GM19238 (cell line): ENCODE data around the gene OVCH2.
"Not testable (repeated sequence)": the region's sequence is repeated elsewhere in the genome, so short reads cannot be mapped to it uniquely, and the experiment has no call there.

Experiments
- DNase-seq: peaks from one replicate; pipeline ENCODE4 v3.0.0; 2011; ENCODE audit warnings: low spot score; ENCODE audit not compliant: insufficient read length

OVCH2 gene, protein sequence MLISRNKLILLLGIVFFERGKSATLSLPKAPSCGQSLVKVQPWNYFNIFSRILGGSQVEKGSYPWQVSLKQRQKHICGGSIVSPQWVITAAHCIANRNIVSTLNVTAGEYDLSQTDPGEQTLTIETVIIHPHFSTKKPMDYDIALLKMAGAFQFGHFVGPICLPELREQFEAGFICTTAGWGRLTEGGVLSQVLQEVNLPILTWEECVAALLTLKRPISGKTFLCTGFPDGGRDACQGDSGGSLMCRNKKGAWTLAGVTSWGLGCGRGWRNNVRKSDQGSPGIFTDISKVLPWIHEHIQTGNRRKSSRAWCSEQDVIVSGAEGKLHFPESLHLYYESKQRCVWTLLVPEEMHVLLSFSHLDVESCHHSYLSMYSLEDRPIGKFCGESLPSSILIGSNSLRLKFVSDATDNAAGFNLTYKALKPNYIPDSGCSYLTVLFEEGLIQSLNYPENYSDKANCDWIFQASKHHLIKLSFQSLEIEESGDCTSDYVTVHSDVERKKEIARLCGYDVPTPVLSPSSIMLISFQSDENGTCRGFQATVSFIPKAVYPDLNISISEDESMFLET

GRCh38 chr11:7706377-7706776 lies at the start of gene OVCH2:
OVCH2 (minus strand) TSS chr11:7706477; CDS start chr11:7706394, 83 bp downstream.
- no peak for DNase-seq

DNA sequence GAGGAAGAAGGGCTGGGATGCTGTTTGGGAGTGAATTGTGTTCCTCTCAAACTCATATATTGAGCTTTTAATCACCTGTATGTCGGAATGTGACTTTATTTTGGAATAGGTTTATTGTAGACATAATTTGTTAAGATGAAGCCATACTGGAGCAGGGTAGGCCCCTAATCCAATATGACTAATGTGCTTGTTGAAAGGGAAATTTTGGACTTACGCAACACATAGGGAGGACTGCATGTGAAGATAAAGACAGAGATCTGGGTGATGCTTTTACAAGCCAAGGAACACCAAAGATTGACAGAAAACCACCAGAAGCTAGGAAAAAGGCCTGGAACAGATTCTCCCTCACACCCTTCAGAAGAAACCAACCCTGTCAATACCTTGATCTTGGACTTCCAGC lies 43.2 kb upstream of the OVCH2 start:
- DNase-seq = no peak

- DNase-seq = not testable (repeated sequence)
Observed at GRCh38 chr11:7734767-7735166, 28.5 kb upstream of the OVCH2 start.

GRCh38 chr11:7714786-7715185 lies 8.5 kb upstream of the OVCH2 start:
- DNase-seq = no peak

DNA sequence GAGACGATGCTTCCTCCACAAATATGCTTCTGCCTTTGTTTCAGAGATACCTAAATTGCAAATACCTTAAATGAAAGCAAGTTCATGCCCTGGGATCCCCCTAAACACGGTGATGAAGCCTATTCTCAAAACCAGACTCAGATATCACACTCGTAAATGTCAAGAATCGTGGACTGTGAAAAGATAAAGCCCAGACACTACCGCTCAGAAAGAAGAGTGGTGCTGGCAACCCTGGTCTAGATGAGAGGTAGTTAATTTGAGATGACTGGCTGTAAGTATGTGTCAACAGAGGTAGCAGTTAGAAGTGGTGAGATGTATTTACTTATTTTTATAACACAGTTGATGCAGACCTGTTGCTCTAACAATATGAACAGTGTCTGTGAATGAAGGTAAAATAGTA lies 2.5 kb downstream of the OVCH2 start:
- no peak for DNase-seq

DNA sequence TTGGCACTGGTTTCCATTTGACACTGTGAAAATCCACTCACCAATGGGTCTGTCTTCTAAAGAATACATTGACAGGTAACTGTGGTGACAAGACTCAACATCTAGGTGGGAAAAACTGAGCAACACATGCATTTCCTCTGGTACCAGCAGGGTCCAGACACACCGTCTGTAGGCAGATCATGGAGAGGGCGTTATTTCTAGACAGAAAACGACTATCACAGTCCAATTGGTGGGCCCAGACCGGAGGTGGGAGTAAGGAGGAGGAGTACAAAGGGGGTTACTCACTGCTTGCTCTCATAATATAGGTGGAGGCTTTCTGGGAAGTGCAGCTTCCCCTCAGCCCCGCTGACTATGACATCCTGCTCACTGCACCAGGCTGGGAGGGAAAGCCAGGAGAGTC lies 9.9 kb downstream of the OVCH2 start:
- DNase-seq = no peak

- DNase-seq = no peak
Observed at GRCh38 chr11:7694235-7694634, 12.0 kb downstream of the OVCH2 start.

DNA sequence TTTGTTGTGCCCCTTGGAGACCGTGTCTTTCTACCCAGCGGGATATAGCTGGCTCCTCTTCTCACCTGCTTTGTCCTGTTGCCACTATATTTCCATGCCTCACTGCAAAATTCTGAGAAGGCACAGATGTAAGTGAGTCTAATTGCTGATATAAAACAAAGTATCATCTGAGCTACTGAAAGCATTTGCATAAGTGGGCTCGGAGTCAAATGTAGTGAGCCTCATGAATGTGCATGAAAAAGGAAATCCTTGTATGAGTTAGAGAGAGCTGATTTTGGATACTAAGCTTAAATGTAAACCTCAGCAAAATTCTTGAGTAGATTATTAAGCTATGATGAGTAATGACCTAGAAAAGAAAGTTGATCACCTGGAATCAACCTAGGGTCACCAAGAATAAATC lies 13.9 kb downstream of the OVCH2 start:
- DNase-seq = no peak

- no peak for DNase-seq
Observed at GRCh38 chr11:7691759-7692350, 14.4 kb downstream of the OVCH2 start.

DNA sequence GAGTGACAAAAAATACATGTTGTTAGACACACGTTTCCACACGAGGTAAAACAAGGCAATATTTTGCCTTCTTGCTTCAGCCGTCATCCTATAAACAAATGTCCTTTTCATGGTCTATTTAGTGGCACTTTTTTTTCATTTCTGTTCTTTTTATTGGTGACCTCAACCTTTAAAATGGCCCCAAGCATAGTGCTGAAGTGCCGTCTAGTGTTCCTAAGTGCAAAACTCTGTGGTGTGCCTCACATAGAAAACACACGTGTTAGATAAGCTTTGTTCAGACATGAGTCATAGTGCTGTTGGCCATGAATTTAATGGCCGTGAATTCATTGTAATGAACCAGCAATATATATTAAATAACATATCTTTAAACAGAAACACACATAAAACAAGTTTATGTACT lies 15.6 kb downstream of the OVCH2 start:
- no peak for DNase-seq

GRCh38 chr11:7689239-7689638 lies 17.0 kb downstream of the OVCH2 start:
- no peak for DNase-seq

DNA sequence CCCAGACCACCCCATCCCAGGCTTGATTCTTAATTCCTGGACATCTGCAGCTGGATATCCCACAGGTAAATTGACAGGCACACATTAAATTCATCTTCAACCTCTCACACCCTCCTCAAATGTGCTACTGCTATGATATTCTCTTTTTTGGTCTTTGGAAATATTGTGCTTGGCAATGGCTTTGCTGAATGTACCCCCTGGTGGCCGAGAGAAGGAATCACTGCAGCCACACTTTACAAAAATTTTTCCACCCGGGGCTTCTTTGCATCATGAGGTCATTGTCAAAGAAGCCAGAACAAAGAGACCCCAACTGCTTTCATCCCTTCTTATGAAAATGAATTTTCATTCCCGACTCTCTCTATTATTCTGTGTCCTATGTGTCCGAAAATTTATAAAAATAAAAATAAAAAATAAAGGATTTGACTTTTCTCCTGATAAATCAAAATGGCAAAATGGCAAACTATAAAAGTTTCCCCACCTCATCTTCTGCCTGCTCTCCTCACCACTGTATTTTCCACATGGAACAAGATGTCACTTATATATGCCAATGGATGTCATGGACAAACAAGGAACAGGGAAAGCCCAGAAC lies 17.9 kb downstream of the OVCH2 start:
- DNase-seq = no peak

GRCh38 chr11:7687386-7687785 lies 18.9 kb downstream of the OVCH2 start:
- no peak for DNase-seq

GRCh38 chr11:7686761-7687160 lies 19.5 kb downstream of the OVCH2 start:
- no peak for DNase-seq

DNA sequence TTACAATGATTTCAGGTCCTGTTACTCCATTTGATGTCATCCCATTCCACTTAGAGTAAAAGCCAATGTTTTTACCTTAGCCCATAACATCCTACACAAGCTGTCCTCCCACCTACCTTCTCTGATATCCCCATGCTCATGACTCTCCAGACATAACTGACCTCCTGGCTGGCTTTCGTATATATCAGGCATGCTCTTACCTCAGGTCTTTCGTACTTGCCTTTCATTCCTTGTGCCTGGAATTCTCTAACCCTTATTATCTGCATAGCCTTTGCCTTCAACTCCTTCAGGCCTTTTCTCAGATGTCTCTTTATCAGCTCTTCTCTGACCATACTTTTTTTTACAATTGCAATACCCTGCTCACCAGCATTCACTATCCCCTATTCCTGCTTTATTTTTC lies 22.7 kb downstream of the OVCH2 start:
- no peak for DNase-seq

- DNase-seq = no peak
Observed at GRCh38 chr11:7677796-7678201, 28.5 kb downstream of the OVCH2 start.

DNA sequence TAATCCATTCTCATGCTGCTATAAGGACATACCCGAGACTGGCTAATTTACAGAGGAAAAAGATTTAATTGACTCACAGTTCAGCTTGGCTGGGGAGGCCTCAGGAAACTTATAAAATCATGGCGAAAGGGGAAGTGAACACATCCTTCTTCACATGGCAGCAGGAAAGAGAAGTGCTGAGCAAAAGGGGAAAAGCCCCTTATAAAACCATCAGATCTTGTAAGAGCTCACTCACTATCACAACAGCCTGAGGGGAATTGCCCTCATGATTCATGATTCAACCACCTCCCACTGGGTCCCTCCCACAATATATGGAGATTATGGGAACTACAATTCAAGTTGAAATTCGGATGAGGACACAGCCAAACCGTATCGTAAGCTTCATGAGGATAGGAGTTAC lies 29.2 kb downstream of the OVCH2 start:
- no peak for DNase-seq

GRCh38 chr11:7675631-7676030 lies 30.6 kb downstream of the OVCH2 start:
- no peak for DNase-seq

DNA sequence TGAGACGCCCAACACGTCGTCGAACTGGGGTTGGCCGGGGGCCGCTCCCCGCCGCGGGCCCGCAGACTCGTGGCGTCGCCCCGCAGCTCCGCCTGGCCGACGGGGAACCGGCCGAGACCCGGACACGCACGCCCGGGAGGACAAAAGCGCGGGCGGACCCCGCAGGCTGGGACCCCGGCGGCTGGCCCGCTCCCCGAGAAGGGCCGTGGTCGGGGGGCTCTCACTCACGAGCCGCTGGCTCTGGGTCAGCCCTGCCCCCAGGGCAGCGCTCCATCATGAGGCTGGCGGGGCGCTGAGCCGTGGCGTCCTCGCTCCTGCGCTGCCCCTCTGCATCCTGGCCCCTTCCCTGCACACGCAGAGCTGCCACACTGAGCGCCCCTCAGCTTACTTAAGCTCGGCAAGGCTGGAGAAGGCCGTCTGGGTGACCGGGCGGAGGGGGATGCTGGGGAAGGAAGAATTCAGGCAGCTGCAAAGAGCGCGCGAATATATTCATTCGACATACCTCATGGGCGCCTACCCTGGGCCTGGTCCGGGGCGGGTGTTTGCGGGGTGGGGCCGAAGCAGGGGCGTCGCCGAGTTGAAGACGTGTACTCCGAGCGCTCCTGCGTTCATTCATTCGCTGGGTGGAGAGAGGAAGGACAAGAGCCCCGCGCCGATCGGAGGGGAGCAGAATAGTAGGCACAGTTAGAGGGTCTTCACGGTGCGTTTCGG lies 32.4 kb downstream of the OVCH2 start:
- DNase-seq = no peak

DNA sequence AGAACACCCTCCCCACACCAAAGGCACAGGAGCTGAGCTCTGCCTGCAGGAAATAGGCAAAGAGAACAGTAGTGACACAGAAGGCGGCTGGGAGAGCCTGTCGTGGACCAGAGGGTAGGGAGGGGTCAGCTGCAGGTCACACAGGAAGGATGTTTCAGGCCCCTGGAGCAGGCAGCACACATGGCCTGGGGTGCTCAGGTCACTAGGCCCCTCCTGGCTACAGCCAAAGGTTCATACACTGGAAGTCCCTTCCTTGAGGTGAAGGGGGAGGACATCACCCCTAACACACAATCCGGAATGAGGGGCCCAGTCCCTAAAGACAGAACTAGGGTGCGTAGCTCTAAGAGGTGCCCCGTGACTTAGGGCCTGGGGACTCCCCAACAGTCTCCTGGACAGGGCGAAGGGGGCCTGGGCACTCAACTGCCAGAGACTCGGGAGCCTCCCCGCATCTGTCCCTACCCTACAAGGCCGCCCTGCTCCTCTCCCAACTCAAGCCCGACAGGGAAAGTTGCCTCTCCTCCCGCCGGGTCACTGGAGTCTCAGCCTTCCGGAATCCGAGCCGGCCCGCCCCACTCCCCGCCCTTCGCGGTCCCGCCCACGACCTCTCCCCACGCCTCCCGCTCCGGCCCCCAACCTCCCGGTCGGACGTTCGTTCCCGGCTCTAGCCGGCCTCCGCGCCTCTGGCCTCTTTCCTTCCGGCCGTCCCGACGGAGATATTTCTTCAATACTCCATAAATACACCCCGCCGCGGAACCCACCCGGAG lies 33.1 kb downstream of the OVCH2 start, which contains the start of gene CYB5R2:
CYB5R2 (minus strand) TSS at position 541 of the 764 bp plus-strand sequence. CDS start 675 bp downstream, outside the sequence.
- no peak for DNase-seq
